Endothelial cell (in vitro differentiated cells): ENCODE results near the gene APOA4. TPM values are rescaled to one million over a fixed set of nuclear protein-coding genes. Genes with fewer than 3 reads are reported as not detected.

Experiments used
- DNase-seq: peaks from one replicate; pipeline ENCODE4 v3.0.0; 2021; ENCODE audit warnings: low spot score
- H3K27ac Mint-ChIP-seq: one replicate; pipeline ENCODE4 v1.8.0; 2021; ENCODE audit warnings: mixed read lengths, inconsistent platforms; ENCODE audit not compliant: unreplicated experiment
- H3K27me3 Mint-ChIP-seq: one replicate; pipeline ENCODE4 v1.8.0; 2021; ENCODE audit warnings: mild to moderate bottlenecking, moderate library complexity, mixed read lengths, inconsistent platforms; ENCODE audit not compliant: unreplicated experiment
- H3K36me3 Mint-ChIP-seq: one replicate; pipeline ENCODE4 v1.8.0; 2021; ENCODE audit warnings: mild to moderate bottlenecking, low read depth, mixed read lengths, inconsistent platforms; ENCODE audit not compliant: unreplicated experiment
- H3K4me1 Mint-ChIP-seq: one replicate; pipeline ENCODE4 v1.8.0; 2021; ENCODE audit warnings: mild to moderate bottlenecking, mixed read lengths, inconsistent platforms; ENCODE audit not compliant: unreplicated experiment
- H3K4me3 Mint-ChIP-seq: one replicate; pipeline ENCODE4 v1.8.0; 2021; ENCODE audit warnings: mild to moderate bottlenecking, mixed read lengths, inconsistent platforms; ENCODE audit not compliant: unreplicated experiment
- H3K9me3 Mint-ChIP-seq: one replicate; pipeline ENCODE4 v1.8.0; 2021; ENCODE audit warnings: mixed read lengths, inconsistent platforms; ENCODE audit not compliant: unreplicated experiment
- CTCF ChIP-seq: fragments of 200-600 bp; sonication (generic); IDR thresholded peaks from one replicate; pipeline ENCODE4 v1.5.0; 2021; ENCODE audit warnings: antibody characterized with exemption; ENCODE audit not compliant: unreplicated experiment
- total RNA-seq: library from RNA; stranded (reverse); fragmentation: NEBNext Ultra II Directional; extraction: Animal tissue kit (Norgen Biotek cat#: 25700); gene quantifications from one replicate; pipeline ENCODE4 v1.2.1, GENCODE V29; 2021; ENCODE audit not compliant: unreplicated experiment

APOA4 gene
- total RNA-seq, 1 donor from 2014 or later, result not detected

DNA sequence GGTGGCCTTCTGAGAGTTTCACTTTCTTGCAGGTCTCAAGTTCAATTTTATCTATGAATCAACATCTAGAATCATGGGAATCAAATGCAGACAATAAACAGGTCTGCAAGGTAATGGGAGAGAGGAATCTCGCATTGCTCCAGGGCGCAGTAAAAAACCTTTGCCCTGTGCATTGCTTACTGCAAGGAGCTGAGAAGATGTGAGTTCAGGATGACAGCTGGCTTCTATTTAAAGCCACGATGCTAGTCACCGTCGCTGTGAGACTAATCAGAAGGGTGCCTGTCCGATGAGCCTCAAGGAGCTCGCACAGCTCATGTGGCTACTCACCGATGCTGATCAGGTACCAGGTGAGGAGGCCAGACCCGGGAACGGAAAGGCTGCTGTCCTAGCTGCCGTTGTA is 44.5 kb upstream of the APOA4 start:
- no peak overlapping the region for H3K4me3 Mint-ChIP-seq
- H3K4me1 Mint-ChIP-seq, result peaks cover 7% of the 10 kb centered on the region
- H3K9me3 Mint-ChIP-seq, result no peaks in the 10 kb centered on the region
- DNase-seq, result no peak
- no peaks in the 10 kb centered on the region for H3K27me3 Mint-ChIP-seq
- no peak overlapping the region for H3K27ac Mint-ChIP-seq
- no peak for TF ChIP-seq CTCF
- peaks cover 17% of the 10 kb centered on the region for H3K36me3 Mint-ChIP-seq

DNA sequence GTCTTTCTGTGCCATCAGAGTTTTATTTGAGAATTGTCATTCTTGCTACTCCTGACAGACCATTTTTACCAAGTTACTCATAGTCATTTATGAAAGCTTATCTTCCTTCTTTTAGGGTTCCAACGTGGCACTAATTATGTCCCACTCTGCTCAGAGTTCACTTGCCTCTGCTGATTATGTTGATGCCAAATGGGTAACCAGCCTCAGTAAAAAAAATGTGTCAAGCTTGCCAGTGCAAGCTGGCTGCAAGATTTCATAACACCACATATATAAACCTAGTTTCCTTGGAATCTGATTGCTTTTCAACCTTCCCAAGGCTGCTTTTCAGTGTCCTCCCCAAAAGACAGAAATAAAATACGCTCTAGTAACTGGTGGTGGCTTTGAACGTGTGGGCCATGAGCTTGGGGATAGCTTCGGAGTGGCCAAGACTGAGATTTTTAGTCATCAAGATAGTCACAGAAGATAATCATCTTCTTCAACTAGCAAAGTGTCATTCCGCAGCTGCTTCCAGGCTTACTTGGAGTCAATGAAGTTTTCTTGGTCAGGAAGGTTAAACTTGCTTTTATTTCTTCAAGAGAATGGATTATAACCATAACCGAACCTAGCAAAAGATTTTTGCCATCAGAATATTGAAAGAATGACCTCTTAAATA is 43.8 kb upstream of the APOA4 start:
- H3K4me3 Mint-ChIP-seq, result no peak overlapping the region
- H3K4me1 Mint-ChIP-seq, result peaks cover 7% of the 10 kb centered on the region
- H3K27me3 Mint-ChIP-seq, result no peaks in the 10 kb centered on the region
- DNase-seq, result no peak
- no peak overlapping the region for H3K27ac Mint-ChIP-seq
- no peaks in the 10 kb centered on the region for H3K9me3 Mint-ChIP-seq
- peaks cover 17% of the 10 kb centered on the region for H3K36me3 Mint-ChIP-seq
- no peak for TF ChIP-seq CTCF

- H3K27me3 Mint-ChIP-seq, result peaks cover 1% of the 10 kb centered on the region
- peaks cover 21% of the 10 kb centered on the region for H3K36me3 Mint-ChIP-seq
- no peak overlapping the region for H3K4me3 Mint-ChIP-seq
- no peak for DNase-seq
- no peaks in the 10 kb centered on the region for H3K9me3 Mint-ChIP-seq
- TF ChIP-seq CTCF, result no peak
- no peak overlapping the region for H3K27ac Mint-ChIP-seq
- peaks cover 5% of the 10 kb centered on the region for H3K4me1 Mint-ChIP-seq
Observed at GRCh38 chr11:116865696-116866095, 42.6 kb upstream of the APOA4 start.

DNA sequence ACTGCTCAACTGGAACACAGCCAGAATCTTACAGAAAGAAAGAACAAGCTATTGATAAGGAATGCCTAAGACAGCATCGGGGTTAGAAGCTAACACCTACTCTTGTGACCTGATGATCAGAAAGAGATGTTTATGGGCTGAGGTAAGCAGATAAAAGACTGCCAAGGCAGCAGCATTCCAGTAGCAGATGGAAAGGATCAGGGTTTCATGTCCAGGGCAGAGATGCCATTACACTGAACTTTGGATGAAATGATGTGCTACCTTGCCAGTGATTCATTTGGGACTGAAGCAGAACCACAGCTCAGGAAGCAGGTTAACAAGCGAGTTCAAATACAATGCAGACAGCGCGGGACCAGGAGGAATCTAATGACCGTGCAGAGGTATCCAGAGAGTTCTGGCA is 41.4 kb upstream of the APOA4 start:
- no peak overlapping the region for H3K4me3 Mint-ChIP-seq

GRCh38 chr11:116862951-116863350 is 39.8 kb upstream of the APOA4 start:
- H3K9me3 Mint-ChIP-seq, result no peaks in the 10 kb centered on the region
- H3K27ac Mint-ChIP-seq, result no peak overlapping the region
- H3K36me3 Mint-ChIP-seq, result peaks cover 27% of the 10 kb centered on the region
- no peak for DNase-seq
- peaks cover 1% of the 10 kb centered on the region for H3K27me3 Mint-ChIP-seq
- TF ChIP-seq CTCF, result no peak
- no peak overlapping the region for H3K4me3 Mint-ChIP-seq
- no peaks in the 10 kb centered on the region for H3K4me1 Mint-ChIP-seq

More for the DNA sequence above, 41.4 kb upstream of the APOA4 start:
- DNase-seq, result no peak
- Mint-ChIP-seq H3K4me1 (no peaks in the 10 kb centered on the region), H3K27me3 (peaks cover 1% of the 10 kb centered on the region), H3K36me3 (peaks cover 22% of the 10 kb centered on the region), H3K27ac (no peak overlapping the region), H3K9me3 (no peaks in the 10 kb centered on the region)
- no peak for TF ChIP-seq CTCF
